ENCODE data around the gene ROPN1L.

DNA sequence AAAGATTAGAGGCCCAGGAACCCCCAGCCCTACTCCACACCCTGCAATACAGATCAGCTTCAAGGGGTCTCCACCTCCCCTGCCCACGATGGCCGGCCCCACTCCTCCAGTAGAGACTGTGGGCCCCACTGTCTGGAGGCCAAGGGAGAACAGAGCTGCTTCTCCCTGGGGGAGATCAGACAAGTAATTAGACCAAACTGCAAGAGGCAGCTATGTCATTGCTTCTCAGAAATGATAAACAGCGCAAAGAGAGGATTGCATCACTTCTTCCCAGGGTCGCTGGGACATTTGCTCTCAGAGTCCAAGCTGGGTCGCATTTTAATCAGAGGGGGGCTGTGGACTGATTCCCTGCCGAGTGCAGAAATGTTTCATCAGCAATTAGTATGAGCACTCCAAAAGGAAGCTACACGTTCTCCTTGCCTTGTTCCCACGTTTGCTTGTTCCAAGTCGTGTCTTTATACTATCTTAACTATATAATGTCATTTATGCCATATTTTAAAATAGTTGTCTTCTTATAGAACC is 59.9 kb downstream of the ROPN1L start:
- TF ChIP-seq, protein P1, sequence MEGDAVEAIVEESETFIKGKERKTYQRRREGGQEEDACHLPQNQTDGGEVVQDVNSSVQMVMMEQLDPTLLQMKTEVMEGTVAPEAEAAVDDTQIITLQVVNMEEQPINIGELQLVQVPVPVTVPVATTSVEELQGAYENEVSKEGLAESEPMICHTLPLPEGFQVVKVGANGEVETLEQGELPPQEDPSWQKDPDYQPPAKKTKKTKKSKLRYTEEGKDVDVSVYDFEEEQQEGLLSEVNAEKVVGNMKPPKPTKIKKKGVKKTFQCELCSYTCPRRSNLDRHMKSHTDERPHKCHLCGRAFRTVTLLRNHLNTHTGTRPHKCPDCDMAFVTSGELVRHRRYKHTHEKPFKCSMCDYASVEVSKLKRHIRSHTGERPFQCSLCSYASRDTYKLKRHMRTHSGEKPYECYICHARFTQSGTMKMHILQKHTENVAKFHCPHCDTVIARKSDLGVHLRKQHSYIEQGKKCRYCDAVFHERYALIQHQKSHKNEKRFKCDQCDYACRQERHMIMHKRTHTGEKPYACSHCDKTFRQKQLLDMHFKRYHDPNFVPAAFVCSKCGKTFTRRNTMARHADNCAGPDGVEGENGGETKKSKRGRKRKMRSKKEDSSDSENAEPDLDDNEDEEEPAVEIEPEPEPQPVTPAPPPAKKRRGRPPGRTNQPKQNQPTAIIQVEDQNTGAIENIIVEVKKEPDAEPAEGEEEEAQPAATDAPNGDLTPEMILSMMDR (conservative IDR thresholded peaks at IDR 0.05 in 1 of 2, IDR thresholded peaks at IDR 0.05 in 1 of 2; ENCODE audit: extremely low read depth in 1 of 2, insufficient read depth in 1 of 2, low read depth in 1 of 2, low read length in 2 of 2), result no peak
- no peak for TF ChIP-seq EZH2 (IDR thresholded peaks at IDR 0.05; ENCODE audit: borderline replicate concordance, low read length)
